Measurements from ENCODE around the gene SMDT1.
"Not testable (repeated sequence)": the region's sequence is repeated elsewhere in the genome, so short reads cannot be mapped to it uniquely, and the experiment has no call there.

GRCh38 chr22:42071508-42071907 is 8.0 kb upstream of the SMDT1 start:
- TF ChIP-seq EZH2 (IDR thresholded peaks at IDR 0.05; ENCODE audit: insufficient read depth, poor library complexity, severe bottlenecking); EZH2phosphoT487 (IDR thresholded peaks at IDR 0.05; ENCODE audit: insufficient read depth, low read depth): not testable (repeated sequence)

Data from GM23248 (cell line).